ENCODE results near the gene HADHB. TPM values are rescaled to one million over a fixed set of nuclear protein-coding genes. Genes with fewer than 3 reads are reported as not detected.

The HADHB gene
- total RNA-seq, 1 donor from 2014 or later: 1,332 TPM

GRCh38 chr2:26216587-26216986 is 28.2 kb upstream of the HADHB start:
- H3K9me3 ChIP-seq (replicated peaks): no peaks in the 10 kb centered on the region
- DNase-seq: no peak
- no peak overlapping the region for H3K27ac ChIP-seq (replicated peaks)
- TF ChIP-seq, protein P1, sequence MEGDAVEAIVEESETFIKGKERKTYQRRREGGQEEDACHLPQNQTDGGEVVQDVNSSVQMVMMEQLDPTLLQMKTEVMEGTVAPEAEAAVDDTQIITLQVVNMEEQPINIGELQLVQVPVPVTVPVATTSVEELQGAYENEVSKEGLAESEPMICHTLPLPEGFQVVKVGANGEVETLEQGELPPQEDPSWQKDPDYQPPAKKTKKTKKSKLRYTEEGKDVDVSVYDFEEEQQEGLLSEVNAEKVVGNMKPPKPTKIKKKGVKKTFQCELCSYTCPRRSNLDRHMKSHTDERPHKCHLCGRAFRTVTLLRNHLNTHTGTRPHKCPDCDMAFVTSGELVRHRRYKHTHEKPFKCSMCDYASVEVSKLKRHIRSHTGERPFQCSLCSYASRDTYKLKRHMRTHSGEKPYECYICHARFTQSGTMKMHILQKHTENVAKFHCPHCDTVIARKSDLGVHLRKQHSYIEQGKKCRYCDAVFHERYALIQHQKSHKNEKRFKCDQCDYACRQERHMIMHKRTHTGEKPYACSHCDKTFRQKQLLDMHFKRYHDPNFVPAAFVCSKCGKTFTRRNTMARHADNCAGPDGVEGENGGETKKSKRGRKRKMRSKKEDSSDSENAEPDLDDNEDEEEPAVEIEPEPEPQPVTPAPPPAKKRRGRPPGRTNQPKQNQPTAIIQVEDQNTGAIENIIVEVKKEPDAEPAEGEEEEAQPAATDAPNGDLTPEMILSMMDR (IDR thresholded peaks at IDR 0.05; ENCODE audit: borderline replicate concordance): no peak
- H3K4me1 ChIP-seq: no peaks in the 10 kb centered on the region
- intact Hi-C loops (cut with micrococcal nuclease): no loop called here
- peaks cover 93% of the 10 kb centered on the region for H3K36me3 ChIP-seq
- H3K27me3 ChIP-seq (ENCODE audit: low read depth): no peaks in the 10 kb centered on the region
- no peak overlapping the region for H3K4me3 ChIP-seq

DNA sequence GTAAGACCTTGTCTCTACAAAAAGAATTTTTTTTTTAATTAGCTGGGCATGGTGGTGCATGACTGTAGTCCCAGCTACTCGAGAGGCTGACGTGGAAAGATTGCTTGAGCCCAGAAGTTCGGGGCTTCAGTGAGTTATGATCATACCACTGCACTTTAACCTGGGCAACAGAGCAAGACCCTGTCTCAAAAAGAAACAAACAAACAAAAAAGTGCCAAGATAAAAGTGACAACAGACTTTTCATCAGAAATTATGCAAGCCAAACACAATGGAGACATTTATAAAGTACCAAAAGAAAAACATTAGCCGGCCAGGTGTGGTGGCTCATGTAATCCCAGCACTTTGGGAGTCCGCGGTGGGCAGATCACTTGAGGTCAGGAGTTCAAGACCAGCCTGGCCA is 27.0 kb upstream of the HADHB start:
- Histone ChIP-seq H3K4me3 (no peak overlapping the region), H3K9me3 (replicated peaks) (no peaks in the 10 kb centered on the region), H3K27ac (replicated peaks) (no peak overlapping the region), H3K27me3 (ENCODE audit: low read depth) (no peaks in the 10 kb centered on the region), H3K4me1 (no peaks in the 10 kb centered on the region), H3K36me3 (peaks cover 93% of the 10 kb centered on the region)
- TF ChIP-seq, protein P1 (IDR thresholded peaks at IDR 0.05; ENCODE audit: borderline replicate concordance): no peak
- DNase-seq: no peak
- intact Hi-C loops (cut with micrococcal nuclease): no loop called here

DNA sequence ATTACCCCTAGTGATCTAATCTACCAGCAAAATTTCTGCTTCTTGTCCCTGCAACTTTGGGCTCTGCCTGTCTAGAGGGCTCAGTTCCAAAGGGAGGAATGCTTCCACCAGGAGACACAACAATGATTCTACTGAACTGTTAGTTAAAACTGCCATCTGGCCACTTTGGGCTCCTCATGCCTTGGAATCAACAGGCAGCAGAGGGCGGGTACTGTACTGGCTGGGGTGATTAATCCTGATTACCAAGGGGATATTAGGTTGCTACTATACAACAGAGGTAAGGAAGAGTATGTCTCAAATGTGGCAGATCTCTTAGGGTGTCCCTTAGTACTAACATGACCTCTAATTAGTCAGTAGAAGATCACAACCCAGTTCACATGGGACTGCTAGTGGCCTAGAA is 21.7 kb upstream of the HADHB start:
- H3K9me3 ChIP-seq (replicated peaks): no peaks in the 10 kb centered on the region
- TF ChIP-seq, protein P1 (IDR thresholded peaks at IDR 0.05; ENCODE audit: borderline replicate concordance): no peak
- no peak overlapping the region for H3K4me3 ChIP-seq
- intact Hi-C loops (cut with micrococcal nuclease): no loop called here
- H3K27ac ChIP-seq (replicated peaks): peak overlapping the region; percentile 34
- no peak for DNase-seq
- H3K36me3 ChIP-seq: peaks cover 89% of the 10 kb centered on the region
- no peaks in the 10 kb centered on the region for H3K4me1 ChIP-seq
- no peaks in the 10 kb centered on the region for H3K27me3 ChIP-seq (ENCODE audit: low read depth)

DNA sequence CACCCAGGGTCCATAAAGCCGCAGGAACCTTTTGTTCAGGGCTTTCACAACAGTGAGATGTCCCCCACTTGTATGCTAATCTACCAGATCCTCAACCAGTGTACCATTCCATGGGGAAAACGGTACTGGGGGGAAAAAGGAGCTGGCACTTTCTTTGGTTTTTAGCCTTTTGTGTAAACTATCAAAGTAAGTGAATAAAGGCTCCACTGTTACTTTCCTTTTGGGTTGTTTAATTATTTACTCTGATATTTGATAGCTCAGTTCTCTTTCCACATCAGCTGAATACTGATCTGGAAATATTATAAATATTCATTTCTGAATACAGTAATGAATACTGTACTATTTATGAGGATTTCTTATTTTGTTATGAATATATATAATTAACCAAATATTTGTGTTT is 20.6 kb upstream of the HADHB start:
- H3K9me3 ChIP-seq (replicated peaks): no peaks in the 10 kb centered on the region
- no peak for DNase-seq
- no peak overlapping the region for H3K4me3 ChIP-seq
- H3K27ac ChIP-seq (replicated peaks): no peak overlapping the region
- TF ChIP-seq, protein P1 (IDR thresholded peaks at IDR 0.05; ENCODE audit: borderline replicate concordance): no peak
- peaks cover 91% of the 10 kb centered on the region for H3K36me3 ChIP-seq
- no peaks in the 10 kb centered on the region for H3K27me3 ChIP-seq (ENCODE audit: low read depth)
- intact Hi-C loops (cut with micrococcal nuclease): no loop called here
- no peaks in the 10 kb centered on the region for H3K4me1 ChIP-seq

GRCh38 chr2:26229595-26229994 is 15.1 kb upstream of the HADHB start:
- peaks cover 96% of the 10 kb centered on the region for H3K36me3 ChIP-seq
- no peaks in the 10 kb centered on the region for H3K27me3 ChIP-seq (ENCODE audit: low read depth)
- no peaks in the 10 kb centered on the region for H3K9me3 ChIP-seq (replicated peaks)
- no peak for DNase-seq
- intact Hi-C loops (cut with micrococcal nuclease): no loop called here
- H3K4me1 ChIP-seq: no peaks in the 10 kb centered on the region
- TF ChIP-seq, protein P1 (IDR thresholded peaks at IDR 0.05; ENCODE audit: borderline replicate concordance): no peak
- H3K27ac ChIP-seq (replicated peaks): no peak overlapping the region
- H3K4me3 ChIP-seq: no peak overlapping the region

GRCh38 chr2:26230806-26231205 is 13.9 kb upstream of the HADHB start:
- Histone ChIP-seq H3K4me3 (no peak overlapping the region), H3K4me1 (no peaks in the 10 kb centered on the region), H3K27ac (replicated peaks) (no peak overlapping the region), H3K36me3 (peaks cover 100% of the 10 kb centered on the region), H3K27me3 (ENCODE audit: low read depth) (no peaks in the 10 kb centered on the region), H3K9me3 (replicated peaks) (no peaks in the 10 kb centered on the region)
- TF ChIP-seq, protein P1 (IDR thresholded peaks at IDR 0.05; ENCODE audit: borderline replicate concordance): no peak
- no peak for DNase-seq
- intact Hi-C loops (cut with micrococcal nuclease): loop anchor here (10.0 kb wide), 1 partner anchor 94 kb away; no protein-coding TSS in a partner anchor

Measured in left ventricle myocardium inferior (tissue), 1 donor.